ENCODE data around the gene ZNF416.

Gene ZNF416

GRCh38 chr19:57606931-57607330 lies 28.2 kb upstream of the ZNF416 start:
- DNase-seq (ENCODE audit: low spot score), result no peak
- TF ChIP-seq, protein P1, sequence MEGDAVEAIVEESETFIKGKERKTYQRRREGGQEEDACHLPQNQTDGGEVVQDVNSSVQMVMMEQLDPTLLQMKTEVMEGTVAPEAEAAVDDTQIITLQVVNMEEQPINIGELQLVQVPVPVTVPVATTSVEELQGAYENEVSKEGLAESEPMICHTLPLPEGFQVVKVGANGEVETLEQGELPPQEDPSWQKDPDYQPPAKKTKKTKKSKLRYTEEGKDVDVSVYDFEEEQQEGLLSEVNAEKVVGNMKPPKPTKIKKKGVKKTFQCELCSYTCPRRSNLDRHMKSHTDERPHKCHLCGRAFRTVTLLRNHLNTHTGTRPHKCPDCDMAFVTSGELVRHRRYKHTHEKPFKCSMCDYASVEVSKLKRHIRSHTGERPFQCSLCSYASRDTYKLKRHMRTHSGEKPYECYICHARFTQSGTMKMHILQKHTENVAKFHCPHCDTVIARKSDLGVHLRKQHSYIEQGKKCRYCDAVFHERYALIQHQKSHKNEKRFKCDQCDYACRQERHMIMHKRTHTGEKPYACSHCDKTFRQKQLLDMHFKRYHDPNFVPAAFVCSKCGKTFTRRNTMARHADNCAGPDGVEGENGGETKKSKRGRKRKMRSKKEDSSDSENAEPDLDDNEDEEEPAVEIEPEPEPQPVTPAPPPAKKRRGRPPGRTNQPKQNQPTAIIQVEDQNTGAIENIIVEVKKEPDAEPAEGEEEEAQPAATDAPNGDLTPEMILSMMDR (IDR thresholded peaks at IDR 0.05; ENCODE audit: extremely low read depth, insufficient read depth, missing control alignments), result no peak
- in situ Hi-C loops (cut with MboI; ENCODE audit: low pct_unique_long_range_greater_than_20kb, low sequenced_read_pairs, unreplicated experiment), result no loop called here

DNA sequence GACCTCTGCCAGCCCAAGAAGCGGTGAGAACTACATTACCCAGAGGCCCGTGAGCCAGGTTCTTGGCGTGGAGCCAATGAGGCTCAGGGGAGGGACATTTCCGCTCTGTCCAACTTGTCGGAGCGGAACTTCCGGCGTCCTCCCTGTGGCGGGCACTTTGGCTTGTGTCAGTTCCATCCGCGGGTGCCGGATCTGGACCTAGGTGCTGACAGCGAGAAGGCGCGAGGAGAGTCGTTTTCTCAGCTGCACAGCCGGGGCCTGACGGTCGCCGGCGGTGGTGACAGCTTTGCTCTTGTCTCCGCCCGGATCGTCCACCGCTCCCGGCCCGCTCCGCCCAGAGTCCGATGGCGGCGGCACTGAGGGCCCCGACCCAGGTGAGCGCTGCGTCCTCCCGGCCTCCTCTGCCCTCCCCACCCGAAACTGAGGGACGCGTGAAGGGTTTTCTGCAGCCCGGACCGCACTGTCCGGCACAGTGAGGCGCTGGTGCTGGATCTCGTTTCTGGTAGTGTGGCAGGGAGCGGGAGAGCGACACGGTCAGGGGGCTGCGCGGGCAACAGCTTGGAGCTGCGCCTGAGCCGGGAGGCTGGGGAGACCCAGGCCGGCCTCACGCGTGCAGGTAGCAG lies 21.2 kb upstream of the ZNF416 start, which contains the start of gene ZNF530:
Gene ZNF530 (plus strand): TSS at position 125 of the 623 bp plus-strand sequence. CDS start 4,461 bp downstream, outside the sequence.
- in situ Hi-C loops (cut with MboI; ENCODE audit: low pct_unique_long_range_greater_than_20kb, low sequenced_read_pairs, unreplicated experiment), result no loop called here
- TF ChIP-seq, protein P1 (IDR thresholded peaks at IDR 0.05; ENCODE audit: extremely low read depth, insufficient read depth, missing control alignments), result no peak
- DNase-seq (ENCODE audit: low spot score), result peak; percentile 92

GRCh38 chr19:57599377-57599760 lies 20.7 kb upstream of the ZNF416 start:
- no peak for DNase-seq (ENCODE audit: low spot score)
- TF ChIP-seq, protein P1 (IDR thresholded peaks at IDR 0.05; ENCODE audit: extremely low read depth, insufficient read depth, missing control alignments), result no peak
- in situ Hi-C loops (cut with MboI; ENCODE audit: low pct_unique_long_range_greater_than_20kb, low sequenced_read_pairs, unreplicated experiment), result no loop called here

DNA sequence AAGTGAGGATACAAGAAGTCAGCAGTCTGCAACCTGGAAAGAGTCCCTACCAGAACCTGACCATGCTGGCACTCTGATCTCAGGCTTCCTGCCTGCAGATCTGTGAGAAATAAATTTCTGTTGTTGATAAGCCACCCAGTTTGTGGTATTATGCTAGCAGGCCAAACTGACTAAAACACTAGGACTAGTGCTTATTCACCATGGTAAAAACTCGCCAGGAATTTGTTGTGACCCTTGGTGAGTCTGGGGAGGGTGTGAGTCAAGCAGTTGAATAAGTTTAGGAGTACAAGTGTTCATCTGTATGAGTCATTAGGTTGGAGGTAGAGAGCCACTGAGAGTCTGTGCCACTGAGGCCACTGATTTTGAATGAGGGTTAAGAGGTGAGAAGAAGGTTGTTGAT lies 8.8 kb upstream of the ZNF416 start:
- DNase-seq (ENCODE audit: low spot score), result no peak
- in situ Hi-C loops (cut with MboI; ENCODE audit: low pct_unique_long_range_greater_than_20kb, low sequenced_read_pairs, unreplicated experiment), result no loop called here

GRCh38 chr19:57583521-57584416 lies 5.1 kb upstream of the ZNF416 start, which contains the start of gene ZIK1:
TSS of gene ZIK1 (plus strand) at chr19:57584145. CDS start at chr19:57584357, 212 bp downstream.
- TF ChIP-seq, protein P1 (IDR thresholded peaks at IDR 0.05; ENCODE audit: extremely low read depth, insufficient read depth, missing control alignments), result peak; percentile 41
- in situ Hi-C loops (cut with MboI; ENCODE audit: low pct_unique_long_range_greater_than_20kb, low sequenced_read_pairs, unreplicated experiment), result no loop called here
- peak; percentile 97 for DNase-seq (ENCODE audit: low spot score)

More for the DNA sequence above, 8.8 kb upstream of the ZNF416 start:
- TF ChIP-seq, protein P1 (IDR thresholded peaks at IDR 0.05; ENCODE audit: extremely low read depth, insufficient read depth, missing control alignments), result no peak

DNA sequence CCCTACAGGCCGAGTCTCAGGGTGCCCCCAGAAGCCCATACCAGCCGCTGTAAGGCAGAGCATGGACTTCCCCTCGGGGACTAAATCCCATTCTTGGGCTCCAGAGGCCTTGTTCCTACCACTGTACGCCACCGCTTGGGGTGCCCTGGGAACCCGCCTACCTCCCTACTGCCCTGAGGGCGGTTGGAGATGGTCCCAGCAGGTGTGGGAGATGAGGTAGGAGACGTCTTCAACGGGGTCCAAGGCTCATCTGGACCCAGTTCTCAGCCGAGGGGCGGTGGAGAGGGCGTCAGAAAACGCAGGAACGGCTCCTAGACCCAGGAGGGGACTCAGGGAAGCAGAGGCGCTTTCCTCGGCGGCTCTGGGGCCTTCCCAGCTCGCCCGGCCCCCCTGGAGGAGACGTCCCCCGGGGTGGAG lies 4.4 kb upstream of the ZNF416 start:
- in situ Hi-C loops (cut with MboI; ENCODE audit: low pct_unique_long_range_greater_than_20kb, low sequenced_read_pairs, unreplicated experiment), result no loop called here
- TF ChIP-seq, protein P1 (IDR thresholded peaks at IDR 0.05; ENCODE audit: extremely low read depth, insufficient read depth, missing control alignments), result no peak
- DNase-seq (ENCODE audit: low spot score), result no peak
